Measurements from ENCODE around the gene COX7A2.

The COX7A2 gene

DNA sequence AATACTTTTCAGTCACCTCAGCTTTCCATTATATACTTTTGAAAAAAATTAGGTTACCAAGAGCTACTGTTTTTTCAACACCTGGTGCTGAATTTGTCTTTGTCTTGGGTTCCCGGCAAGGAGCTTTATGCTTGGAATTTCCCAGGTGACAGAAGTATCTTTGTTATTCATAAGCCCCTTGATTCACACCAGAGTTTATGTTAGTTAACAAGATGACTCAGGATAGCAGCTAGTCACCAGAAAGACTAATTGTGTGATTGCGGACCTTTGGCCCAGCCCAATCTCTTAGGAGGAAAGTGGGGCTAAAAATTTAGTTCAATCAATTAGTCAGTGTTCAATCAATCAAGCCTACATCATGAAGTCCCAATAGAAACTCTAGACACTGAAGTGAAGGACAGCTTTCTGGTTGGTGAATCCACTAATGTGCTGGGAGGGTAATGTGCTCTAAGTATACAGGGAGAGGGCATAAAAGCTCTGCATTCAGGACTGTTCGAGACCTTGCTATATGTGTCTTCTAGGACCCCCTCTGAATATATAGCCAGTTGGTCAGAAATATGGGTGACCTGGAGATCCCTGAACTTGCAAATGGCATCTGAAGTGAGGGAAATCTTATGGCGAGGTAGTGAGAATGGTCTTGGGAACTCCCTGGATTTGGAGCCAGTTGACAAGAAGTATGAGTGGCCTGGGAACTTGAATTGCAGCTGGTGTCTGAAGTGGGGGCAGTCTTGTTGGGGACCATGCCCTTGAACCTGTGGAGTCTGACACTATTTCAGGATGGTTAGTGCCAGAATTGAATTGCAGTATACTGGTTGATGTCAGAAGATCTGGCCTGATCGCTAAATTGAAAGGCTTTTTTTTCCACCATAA lies 24.8 kb upstream of the COX7A2 start:
- DNase-seq = no peak

DNA sequence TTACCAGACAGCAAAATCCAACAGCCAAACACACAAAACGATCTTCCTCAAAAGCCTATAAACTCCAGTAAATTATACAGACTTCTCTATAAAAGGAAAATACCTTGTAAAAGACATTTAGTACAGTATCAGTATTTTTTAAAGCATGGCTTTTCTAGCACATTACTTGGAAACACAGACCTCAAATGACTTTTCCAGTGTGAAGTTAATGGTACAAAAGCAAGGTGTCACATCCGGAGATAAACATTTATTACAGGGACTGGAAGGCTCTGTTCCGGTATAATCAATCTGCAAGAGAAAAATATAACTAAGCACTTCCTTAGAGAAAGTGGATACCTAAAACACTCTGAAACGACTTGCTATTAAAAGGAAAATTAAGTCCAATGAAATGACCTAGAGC lies 23.9 kb upstream of the COX7A2 start:
- DNase-seq = no peak

DNA sequence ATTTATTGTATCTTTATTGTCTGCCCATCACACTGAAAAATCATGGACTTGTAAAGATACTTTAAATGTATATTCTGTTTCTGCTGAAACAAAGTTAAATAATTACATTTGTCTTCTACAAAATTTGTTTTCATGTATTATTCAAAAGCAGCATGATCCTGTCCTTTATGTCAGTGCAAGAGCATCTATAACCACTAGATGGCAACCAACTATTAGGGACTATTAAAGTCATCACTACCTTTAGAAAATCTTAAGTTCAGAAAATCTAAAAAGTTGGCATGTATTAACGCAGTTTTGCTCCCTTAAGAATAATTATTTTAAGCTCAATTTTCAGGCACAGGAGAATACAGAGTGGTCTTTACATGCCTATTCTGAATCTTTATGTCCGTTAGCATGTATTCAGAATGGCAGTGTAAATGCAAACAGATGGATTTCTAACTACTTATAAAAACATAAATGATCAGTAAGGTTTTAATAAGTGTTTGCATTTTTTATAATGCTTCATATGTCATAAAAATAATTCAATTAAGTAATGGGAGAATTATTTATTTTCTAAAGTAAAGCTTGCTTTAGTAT lies 23.2 kb upstream of the COX7A2 start:
- no peak for DNase-seq

DNA sequence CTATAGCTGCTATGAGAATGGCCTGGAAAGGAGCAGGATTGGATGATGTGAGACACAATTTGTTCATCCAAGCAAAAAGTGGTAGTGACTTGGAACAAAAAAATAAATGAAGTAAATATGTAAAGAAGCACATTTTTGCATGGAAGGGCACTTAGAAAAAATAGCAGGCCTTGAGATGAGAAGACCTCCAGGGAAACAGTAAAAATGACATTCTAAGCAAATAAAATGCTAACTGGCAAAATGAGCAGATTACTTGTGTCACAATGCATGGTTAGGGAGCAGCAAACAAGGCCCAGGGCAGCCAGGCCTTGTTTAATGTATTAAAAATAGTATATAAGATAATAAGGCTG lies 19.8 kb upstream of the COX7A2 start:
- DNase-seq = no peak

DNA sequence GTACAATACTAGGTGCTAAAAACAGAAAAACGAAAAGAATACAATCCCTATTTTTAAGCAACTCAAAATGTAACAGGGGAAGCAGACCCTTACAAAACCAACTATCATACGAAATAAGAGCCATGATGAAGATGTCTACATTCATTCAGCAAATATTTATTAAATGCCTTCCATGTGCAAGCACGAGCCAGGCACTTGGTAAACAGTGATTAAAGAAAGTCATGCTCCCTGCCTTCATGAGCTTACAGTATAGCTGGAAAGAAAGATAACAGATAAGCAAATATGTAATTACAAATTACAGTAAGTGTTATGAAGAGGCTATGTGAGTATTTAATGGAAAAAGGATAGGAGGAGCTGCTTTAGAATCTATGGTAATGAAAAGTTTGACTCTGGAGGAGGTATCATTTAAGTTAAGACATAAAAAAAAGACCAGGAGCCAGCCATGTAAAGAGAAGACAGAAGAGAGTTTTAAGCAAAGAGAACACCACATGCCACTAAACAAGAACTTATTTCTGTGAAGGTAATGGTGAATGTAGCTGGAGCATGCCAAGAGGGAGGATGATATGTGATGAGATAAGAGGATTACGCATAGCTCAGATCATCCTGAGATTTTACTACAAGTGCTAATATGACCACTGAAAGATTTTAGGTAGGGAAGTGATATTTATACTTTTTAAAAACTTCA lies 19.3 kb upstream of the COX7A2 start:
- no peak for DNase-seq

DNA sequence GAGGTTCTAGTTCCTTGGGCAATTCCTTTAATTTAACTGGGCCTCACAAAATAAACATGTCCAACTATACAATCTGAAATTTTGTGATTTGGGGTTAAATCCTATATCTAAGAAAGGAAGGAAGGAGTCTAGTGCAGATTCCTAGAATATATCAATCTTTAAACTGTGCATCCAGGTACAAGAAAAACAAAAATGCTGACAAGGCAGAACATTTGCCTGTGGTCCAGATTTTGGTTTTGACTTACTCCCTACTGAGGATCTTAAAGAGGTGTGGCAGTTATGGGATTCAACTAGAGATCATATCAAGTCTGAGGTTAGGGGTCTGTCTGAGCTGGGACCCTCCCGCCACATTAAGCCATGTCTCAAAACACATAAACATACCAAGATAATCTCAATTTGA lies 17.7 kb upstream of the COX7A2 start:
- DNase-seq = no peak

DNA sequence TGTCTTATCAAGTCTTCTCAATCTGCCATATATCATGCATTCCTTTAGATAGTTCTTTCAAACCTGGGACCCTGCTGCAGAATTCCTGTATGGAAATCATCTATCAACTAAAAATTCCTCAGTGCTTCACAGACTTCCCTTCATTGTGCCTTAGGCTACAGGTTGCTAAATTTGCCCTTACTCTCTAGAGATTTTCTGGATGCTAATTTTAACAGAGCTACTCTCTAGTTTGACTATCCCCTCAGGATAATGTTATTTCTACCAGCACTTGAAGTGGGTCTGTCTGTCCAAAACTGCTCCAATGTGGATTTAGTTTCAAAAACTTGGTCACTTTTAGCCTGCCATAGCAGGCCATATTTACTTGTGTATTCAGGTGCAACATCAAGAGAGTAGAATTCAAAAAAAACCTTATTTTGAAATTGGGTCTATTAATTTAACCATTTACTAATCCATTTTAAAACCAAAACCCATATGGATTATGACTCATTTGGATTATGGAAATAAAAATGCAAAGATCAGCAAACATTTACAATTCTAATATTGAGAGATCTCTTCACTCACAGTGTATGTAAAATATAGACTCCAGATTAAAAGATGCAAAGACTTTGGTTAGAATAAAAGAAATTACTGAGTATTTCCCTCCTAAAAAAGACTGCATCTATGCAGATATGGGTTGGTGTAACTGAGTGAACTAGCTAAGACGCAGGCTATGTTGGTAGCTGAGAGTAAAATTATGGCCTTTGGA lies 13.9 kb upstream of the COX7A2 start:
- DNase-seq = no peak

DNA sequence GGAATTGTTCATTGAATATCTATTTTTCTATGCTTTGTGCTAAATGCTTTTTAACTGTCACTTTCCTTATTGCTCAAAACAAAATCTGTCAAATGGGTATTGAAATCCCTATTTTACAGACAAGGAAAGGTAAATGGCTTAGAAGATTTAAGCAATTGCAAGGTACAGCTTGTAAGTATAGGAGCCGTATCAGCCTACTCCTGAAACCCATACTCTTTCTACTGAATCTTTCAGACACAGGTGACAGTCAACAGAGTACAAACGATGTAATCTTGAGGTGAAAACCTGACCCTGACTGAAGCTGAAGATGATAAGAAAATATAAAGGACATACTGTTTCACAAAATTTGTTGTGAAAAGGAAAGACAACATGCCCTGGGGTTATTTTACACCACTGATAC lies 7.0 kb upstream of the COX7A2 start:
- no peak for DNase-seq

DNA sequence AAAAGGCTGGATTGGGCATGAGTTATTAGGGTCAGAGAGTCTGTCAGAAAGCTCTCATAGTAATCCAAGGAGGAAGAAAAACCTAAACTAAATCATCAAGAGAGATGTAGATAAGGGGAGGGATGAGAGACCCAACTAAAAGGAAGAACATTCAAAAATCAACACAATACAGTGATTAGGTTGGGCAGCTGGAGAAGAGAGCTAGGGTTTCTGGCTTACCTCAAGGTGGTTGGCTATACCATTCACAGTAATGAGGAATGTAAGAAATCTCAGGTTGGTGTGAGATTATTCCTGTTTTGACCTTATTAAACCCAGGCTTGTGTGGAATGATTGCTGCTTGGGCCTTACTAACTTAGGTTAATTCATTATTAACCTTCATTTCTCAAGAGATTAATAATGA lies 6.2 kb upstream of the COX7A2 start:
- DNase-seq = no peak

DNA sequence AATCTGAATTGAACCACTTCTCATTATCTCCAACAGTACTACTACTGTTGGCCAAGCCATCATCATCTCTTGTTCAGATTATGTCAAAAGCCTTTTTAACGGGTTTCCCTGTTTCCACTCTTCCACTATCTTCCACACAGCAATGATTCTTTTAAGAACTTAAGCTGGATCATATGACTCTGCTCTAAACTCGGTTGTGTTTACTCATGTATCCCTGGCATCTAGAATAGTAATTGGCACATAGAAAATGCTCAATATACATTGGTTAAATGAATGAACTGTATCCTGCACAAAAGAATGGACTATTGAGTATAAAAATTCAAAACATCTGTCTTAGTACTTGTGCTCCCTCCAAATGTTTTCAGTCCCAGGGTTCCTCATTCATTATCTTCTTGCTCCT lies 2.8 kb upstream of the COX7A2 start:
- DNase-seq = no peak

DNA sequence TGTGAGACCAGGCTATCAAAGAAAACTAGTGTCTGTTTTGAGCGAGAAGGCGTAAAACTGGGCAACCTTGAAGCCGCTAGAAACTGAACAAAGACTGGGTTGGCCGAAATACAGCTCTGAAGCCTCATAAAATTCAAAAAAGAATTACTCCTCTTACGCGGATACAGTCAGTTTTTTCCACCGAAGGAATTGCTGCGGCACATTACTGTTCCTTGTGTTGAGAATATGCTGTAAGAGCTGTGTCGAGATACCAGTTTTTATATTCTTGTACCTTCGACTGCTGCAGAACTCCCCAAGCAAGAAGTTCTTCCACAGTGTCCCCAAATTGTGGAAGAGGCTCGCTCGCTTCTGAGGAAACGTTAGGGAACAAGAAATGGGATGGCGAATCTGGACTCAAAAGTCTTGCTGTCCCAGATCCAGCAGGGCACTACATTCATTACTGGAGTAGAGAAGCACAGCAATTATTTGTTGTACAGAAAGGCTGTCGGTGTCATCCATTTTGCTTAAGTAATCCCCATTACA lies 523 bp upstream of the COX7A2 start:
- no peak for DNase-seq

DNA sequence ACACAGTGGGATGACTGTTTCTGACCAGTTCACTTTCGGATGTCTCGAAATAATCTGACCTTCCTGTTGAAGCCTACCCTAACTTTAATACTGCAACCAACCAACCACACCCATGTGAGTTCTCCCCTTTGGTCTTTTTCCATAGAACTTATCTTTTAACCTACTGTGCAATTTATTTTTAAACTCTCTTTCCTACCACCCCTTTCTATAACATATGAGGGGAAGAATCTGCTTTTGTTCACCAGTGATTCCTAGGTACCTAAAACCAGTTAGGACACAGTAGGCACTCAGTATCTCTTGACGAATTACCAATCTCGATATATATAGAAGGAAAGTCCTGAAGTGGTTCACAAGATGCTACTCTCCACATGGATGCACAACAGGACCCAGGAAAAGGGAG lies 7.0 kb downstream of the COX7A2 start:
- no peak for DNase-seq

DNA sequence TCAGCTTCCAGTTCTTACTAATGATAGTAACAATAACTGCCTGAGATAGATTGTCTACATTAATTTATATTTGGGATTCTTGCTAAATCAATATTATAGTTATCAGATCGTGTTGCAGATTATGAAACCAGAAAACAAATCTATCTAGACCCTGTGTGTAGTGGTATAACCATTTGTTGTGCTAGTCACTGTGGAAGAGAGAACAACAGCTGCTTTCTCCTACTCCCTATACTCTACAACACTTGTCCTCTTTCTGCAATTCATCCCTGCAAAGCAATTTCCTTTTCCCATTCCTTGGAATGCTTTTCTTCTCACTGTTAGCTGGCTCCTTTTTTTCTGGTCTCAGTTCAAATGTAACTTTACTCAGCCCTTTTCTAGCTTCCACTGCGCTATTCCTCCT lies 8.3 kb downstream of the COX7A2 start:
- no peak for DNase-seq

DNA sequence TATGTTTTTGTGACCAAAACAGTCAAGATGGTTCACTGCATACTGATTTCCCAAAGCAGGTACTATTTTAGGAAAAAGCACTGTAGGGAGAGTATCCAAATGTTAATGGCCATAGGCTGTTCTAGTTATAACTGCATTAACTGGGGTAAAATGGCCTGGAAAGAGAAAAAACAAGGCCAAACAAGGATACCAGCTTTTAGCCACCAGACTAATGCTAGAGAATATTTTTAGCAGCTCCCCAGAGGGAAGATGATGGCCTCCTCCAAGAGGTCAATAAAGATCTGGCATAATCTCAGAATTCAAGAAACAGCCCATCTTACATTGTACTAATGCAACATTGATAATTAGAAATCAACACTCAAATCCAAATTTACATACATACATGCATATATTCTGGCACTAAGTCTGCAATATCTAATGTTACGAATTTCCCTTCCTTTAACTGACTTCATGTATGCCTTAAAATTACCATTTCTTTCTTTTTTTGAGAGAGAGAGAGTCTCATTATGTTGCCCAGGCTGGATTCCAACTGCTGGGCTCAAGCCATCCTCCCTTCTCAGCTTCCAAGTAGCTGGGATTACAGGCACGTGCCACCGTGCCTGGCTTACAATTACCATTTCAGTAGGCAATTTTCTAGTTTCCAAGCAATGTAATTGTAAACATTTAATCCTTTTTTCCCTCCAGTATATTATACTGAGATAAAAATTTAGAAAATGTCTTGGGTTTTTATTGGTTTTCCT lies 9.3 kb downstream of the COX7A2 start:
- no peak for DNase-seq

DNA sequence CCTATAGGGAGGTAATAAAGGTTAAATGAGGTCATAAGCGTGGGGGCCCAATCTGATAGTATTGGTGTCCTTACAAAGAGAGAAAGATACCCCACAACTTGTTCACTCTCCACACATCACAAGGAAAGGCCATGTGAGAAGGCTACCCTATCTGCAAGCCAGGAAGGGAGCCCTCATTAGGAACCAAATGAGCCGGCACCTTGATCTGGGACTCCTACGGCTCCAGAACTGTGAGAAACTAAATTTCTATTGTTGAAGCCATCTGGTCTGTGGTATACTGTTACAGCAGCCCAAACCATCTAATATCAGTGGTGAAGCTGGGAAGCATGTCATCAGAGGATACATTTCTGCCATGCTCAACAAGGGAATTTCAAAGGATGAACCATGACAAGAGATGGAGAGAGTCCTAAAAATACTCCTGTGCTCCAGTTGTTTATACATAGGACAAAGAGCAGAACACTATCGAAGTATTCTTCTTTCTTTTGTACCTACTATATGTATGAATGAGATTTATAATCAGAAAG lies 10.4 kb downstream of the COX7A2 start:
- DNase-seq = no peak

DNA sequence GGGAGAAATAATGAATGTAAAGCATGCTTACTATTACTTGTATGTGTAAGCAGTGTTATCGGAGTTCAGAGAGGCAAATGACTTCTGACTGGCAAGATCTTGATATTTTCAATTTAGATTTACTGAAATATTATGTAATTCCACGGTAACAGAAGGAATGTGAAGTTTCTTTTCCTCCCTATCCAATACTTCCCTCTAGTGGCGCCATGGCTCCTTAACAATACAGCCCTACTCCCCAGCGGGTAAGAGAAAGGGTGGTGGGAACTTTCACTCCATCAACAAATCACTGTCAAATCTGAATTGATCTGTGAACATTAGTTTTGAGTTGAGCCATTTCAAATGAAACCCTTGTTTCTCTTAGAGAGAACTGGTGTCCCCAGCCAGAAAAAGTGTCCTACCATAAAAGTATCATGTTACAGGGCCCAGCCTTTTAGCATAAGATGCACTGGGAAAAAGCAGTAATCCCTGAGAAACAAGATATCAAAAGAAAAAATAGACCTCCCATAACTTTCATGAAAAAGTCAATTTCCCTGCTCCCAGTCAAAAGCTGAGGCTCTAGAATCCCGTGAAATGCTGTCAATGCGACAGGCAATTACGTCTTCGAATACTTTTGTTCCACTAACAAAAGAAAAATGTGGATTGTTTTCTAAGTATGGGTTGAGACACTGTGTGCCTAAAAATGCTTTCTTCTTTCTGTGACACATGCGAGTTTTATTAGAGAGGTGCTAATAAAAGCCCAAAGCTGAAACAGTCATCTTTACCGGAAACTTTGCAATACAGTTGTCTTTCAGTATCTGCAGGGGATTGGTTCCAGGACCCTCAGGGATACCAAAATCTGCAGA lies 12.9 kb downstream of the COX7A2 start:
- no peak for DNase-seq

DNA sequence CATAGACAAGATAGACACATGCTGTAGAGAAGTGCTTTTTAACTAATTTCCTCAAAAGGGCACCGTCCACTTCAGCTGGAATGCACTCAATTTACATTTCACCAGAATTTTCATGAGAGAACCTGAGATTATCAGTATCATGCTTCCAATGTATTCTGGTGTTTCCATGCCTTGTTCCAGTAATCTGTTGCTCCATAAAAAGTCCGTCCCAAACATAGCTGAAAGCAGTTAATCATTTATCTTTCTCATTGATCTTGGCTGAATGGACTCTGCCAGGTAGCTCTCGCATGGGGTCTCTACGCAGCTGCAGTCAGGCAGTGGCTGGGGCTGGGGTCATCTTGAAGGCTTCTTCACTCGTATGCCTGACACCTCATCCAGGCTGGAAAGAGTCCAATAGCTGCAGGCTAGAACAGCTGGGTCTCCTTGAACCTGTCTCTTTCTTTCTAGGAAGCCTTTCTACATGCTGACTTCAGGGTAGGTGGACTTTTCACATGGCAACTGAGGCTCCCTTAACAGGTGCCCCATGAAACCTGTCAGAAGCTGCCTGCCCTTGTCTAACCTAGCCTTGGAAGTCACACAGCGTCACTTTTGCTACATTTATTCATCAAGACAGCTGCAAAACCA lies 19.2 kb downstream of the COX7A2 start:
- DNase-seq = no peak

DNA sequence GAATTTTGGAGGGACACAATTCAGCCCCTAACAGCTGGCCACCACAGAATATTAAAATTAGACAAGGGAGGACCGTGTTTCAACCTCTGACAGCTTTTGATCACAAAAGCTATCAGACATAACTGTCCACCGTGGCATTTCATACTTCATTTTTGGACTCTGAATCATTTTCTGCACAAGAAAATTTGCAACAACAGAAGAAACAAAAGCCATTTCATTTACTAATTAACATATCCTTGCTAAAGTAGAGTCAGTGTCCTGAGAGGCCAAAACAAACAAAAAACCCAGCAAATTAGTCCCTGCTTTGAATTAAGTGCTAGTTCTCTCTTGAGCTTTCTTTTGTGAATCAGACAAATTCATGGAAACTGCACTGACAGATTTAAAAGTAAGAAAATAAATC lies 20.2 kb downstream of the COX7A2 start:
- no peak for DNase-seq

DNA sequence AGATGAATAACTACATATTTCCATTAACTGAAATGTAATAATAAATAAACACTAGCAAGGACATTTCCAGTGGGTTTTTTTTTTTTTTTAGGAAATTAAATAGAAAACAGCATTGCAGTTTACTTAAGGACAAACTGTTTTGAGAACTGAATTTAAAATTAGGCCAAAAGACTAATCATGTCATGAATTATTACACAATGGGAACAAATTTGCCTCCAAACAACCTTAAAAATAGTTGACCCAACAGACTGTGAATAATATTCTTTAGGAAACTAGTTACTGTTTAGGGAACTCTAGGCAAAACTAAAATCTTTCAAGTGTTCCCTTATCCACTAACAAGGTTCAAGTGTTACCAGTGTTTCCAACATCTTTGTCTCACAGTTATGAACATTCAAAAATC lies 21.3 kb downstream of the COX7A2 start:
- no peak for DNase-seq

DNA sequence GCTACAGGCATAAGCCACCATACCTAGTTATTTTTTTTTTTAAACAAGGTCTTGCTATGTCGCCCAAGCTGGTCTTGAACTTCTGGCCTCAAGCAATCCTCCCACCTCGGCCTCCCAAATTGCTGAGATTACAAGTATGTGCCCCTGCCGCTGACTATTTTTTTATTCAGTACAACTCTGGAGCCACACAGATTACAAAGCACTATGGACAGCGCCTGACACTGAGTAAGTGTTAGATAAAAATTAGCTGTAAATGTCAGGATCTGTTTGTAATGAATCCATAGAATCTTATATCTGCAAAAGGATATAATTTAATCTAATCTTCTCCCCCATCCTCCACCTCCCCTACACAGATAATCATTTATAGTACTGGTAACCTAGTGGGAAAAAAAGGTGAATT lies 22.5 kb downstream of the COX7A2 start:
- DNase-seq = no peak

DNA sequence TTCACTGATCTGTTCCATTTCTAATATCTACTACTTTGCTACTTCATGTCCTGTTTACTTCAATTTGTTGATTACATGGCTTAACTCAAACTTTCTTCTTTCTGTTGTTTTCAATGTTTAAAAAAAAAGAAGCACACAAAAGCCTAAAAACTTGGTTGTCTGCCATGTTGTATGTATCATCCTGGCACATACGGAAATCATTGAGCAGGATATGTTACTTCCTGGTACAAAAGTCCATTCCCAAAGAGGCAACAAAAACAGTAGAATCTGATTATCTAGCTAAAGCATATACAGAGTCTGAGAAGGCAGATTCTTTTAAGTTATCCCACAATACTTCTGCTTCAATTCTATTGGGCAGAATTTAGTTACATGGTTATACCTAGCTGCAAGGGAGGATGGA lies 23.2 kb downstream of the COX7A2 start:
- DNase-seq = no peak

Data from stimulated activated CD4-positive, alpha-beta T cell treated with anti-CD3 and anti-CD28 coated beads, Interleukin-4, amount 100 ng/mL, for 24 hours (primary cell).